Smooth muscle cell (in vitro differentiated cells): ENCODE data around the gene CCDC178. TPM values are rescaled to one million over a fixed set of nuclear protein-coding genes. Genes with fewer than 3 reads are reported as not detected.

Experiments
- DNase-seq: peaks from one replicate; lab custom pipeline; 2025; ENCODE audit not compliant: unreplicated experiment; lab: John Stamatoyannopoulos, UW
- H2AFZ ChIP-seq: fragments of 200-600 bp; sonication (generic); 2 replicates; pipeline ENCODE4 v1.6.0; 2016; ENCODE audit warnings: antibody characterized with exemption, low read depth, mild to moderate bottlenecking
- H3F3A ChIP-seq: fragments of 200-600 bp; sonication (generic); 2 replicates; pipeline ENCODE4 v1.6.0; 2017; ENCODE audit warnings: antibody characterized with exemption, low read depth
- H3K27ac ChIP-seq: fragments of 200-600 bp; sonication (generic); 2 replicates; pipeline ENCODE4 v1.5.1; 2016; ENCODE audit warnings: low read depth, mild to moderate bottlenecking
- H3K27me3 ChIP-seq: fragments of 200-600 bp; sonication (generic); 2 replicates; pipeline ENCODE4 v1.6.1; 2016; ENCODE audit warnings: low read depth, mild to moderate bottlenecking
- H3K36me3 ChIP-seq: fragments of 200-600 bp; sonication (generic); 2 replicates; pipeline ENCODE4 v1.5.1; 2016; ENCODE audit warnings: low read depth
- H3K4me1 ChIP-seq: fragments of 200-600 bp; sonication (generic); 2 replicates; pipeline ENCODE4 v1.5.1; 2016; ENCODE audit warnings: low read depth
- H3K4me2 ChIP-seq: fragments of 200-600 bp; sonication (generic); 2 replicates; pipeline ENCODE4 v1.6.0; 2016; ENCODE audit warnings: mild to moderate bottlenecking
- H3K4me3 ChIP-seq: fragments of 200-600 bp; sonication (generic); 2 replicates; pipeline ENCODE4 v1.5.1; 2016; ENCODE audit warnings: mild to moderate bottlenecking
- H3K79me2 ChIP-seq: fragments of 200-600 bp; sonication (generic); 2 replicates; pipeline ENCODE4 v1.6.0; 2016; ENCODE audit warnings: low read depth, mild to moderate bottlenecking
- H3K9ac ChIP-seq: fragments of 200-600 bp; sonication (generic); 2 replicates; pipeline ENCODE4 v1.6.0; 2016; ENCODE audit warnings: low read depth
- H3K9me3 ChIP-seq: fragments of 200-600 bp; sonication (generic); replicated peaks from 2 replicates; pipeline ENCODE4 v1.5.1; 2016; ENCODE audit warnings: low read depth
- H4K20me1 ChIP-seq: fragments of 200-600 bp; sonication (generic); 2 replicates; pipeline ENCODE4 v1.6.0; 2016; ENCODE audit warnings: low read depth
- WGBS: methylation state at CpG from one replicate; pipeline ENCODE4 v1.1.7; 2016; ENCODE audit warnings: low lambda C conversion rate; 5-methylcytosine and 5-hydroxymethylcytosine counted together
- polyA plus RNA-seq: library from polyadenylated mRNA; unstranded; fragments of >200 nt; fragmentation: Nextera tagmentation; extraction: Ambion mirVana; gene quantifications from 2 replicates; pipeline ENCODE4 v1.2.1, GENCODE V29; 2016
- total RNA-seq: library from RNA; depleted of rRNA; stranded (reverse); fragments of >200 nt; gene quantifications from 2 replicates; pipeline ENCODE4 v1.2.3, GENCODE V29; 2014
- TF ChIP-seq, protein P1 (sequence below): fragments of 200-600 bp; sonication (generic); IDR thresholded peaks from 2 replicates; pipeline ENCODE4 v1.5.1; 2017; ENCODE audit warnings: borderline replicate concordance, mild to moderate bottlenecking, antibody characterized with exemption; ENCODE audit not compliant: insufficient read depth, poor library complexity, severe bottlenecking

CCDC178 gene
- total and polyA plus RNA-seq, 2 experiments from 2014 or later = not detected

DNA sequence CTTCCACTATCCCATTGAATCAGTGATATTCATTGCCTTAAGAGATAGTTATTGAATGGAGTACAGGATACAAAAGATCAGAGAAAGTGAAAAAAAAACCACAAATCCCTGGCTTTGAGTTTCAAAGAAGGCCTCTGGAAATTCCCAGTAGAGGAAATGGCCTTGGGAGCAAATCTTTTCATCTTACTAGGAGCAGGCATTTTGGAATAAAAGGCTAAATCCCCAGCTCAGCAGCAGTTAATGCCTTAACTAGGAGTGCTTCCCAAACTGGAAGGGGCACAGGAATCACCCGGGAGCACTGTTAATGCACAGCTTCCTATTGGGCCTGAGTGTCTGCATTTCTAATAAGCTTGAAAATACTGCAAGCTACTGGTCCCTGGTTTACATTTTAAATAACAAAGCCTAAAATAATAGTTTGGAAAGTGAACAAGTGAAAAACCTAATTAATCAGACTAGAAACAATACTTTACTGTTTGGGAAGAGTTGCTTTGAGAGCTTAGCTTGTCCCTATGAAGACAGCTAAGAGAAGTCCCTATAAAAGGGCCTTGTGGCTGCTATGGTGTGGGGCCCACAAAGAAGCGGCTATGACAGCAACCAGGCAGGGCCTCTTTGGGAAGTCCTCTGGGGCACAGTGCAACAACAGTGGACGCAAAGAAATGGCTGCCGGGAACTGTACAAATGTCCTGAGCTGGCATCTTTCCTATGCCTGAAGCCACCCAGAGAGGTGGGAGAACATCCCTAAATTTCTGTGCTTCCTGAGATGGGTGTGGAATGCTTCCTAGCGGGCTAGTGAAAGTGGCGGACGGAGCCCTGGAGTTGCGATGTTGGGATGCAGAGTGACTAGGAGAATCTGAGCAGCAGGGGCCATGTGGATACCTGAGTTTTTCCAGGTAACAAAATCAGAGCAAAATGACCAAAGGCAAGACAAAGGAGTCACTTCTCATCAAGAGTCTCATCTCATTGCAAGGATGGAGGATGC, 550.6 kb downstream of the CCDC178 start:
- no peak overlapping the region for H3K4me3 ChIP-seq
- no peaks in the 10 kb centered on the region for H3F3A ChIP-seq
- H3K27ac ChIP-seq = no peak overlapping the region
- no peaks in the 10 kb centered on the region for H3K27me3 ChIP-seq
- peak overlapping the region; percentile 3 for H3K4me2 ChIP-seq
- peaks cover 34% of the 10 kb centered on the region for H3K4me1 ChIP-seq
- H3K9me3 ChIP-seq = no peaks in the 10 kb centered on the region
- no peak overlapping the region for H2AFZ ChIP-seq
- H3K79me2 ChIP-seq = no peaks in the 10 kb centered on the region
- 77% methylated on average over 8 of the region's 8 CpGs for WGBS
- no peaks in the 10 kb centered on the region for H3K36me3 ChIP-seq
- no peak overlapping the region for H3K9ac ChIP-seq
- no peak for DNase-seq
- TF ChIP-seq, protein P1, sequence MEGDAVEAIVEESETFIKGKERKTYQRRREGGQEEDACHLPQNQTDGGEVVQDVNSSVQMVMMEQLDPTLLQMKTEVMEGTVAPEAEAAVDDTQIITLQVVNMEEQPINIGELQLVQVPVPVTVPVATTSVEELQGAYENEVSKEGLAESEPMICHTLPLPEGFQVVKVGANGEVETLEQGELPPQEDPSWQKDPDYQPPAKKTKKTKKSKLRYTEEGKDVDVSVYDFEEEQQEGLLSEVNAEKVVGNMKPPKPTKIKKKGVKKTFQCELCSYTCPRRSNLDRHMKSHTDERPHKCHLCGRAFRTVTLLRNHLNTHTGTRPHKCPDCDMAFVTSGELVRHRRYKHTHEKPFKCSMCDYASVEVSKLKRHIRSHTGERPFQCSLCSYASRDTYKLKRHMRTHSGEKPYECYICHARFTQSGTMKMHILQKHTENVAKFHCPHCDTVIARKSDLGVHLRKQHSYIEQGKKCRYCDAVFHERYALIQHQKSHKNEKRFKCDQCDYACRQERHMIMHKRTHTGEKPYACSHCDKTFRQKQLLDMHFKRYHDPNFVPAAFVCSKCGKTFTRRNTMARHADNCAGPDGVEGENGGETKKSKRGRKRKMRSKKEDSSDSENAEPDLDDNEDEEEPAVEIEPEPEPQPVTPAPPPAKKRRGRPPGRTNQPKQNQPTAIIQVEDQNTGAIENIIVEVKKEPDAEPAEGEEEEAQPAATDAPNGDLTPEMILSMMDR = no peak
- H4K20me1 ChIP-seq = no peaks in the 10 kb centered on the region

DNA sequence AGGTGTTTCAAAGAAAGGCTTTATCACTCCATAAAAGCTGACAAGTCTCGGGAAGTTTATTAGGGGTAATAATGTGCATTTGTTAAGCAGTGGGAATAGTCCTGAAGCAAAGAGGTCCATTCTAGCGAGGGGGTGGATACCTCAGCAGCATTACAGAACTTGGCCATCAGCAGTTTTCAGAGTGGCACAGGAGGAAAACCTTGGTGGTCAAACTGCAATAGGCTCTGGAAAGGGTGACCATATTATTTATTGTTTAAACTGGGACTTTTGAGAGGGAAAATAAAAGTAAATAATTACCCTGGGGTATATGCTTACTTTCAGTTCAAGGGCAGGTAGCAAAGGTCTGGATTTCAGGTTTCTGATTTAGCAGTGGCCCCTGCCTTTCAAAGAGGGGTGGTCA, 552.2 kb downstream of the CCDC178 start:
- Histone ChIP-seq H3K4me3 (no peak overlapping the region), H3K36me3 (no peaks in the 10 kb centered on the region), H3F3A (no peaks in the 10 kb centered on the region), H3K79me2 (no peaks in the 10 kb centered on the region), H3K4me1 (peaks cover 34% of the 10 kb centered on the region), H2AFZ (no peak overlapping the region), H3K9me3 (no peaks in the 10 kb centered on the region), H3K9ac (no peak overlapping the region), H3K27me3 (peaks cover 10% of the 10 kb centered on the region), H3K27ac (no peak overlapping the region), H4K20me1 (no peaks in the 10 kb centered on the region), H3K4me2 (no peak overlapping the region)
- TF ChIP-seq, protein P1 = no peak
- no peak for DNase-seq
- WGBS = 73% methylated on average over 2 of the region's 2 CpGs

Other genes with a start within 250 kb of the CCDC178 start
- gene ASXL3, start 137.5 kb upstream of the CCDC178 start, total RNA-seq = 2.9 and 5.9 TPM in 2 replicates
- 0.70 and 1.2 TPM in 2 replicates for gene ASXL3, start 137.5 kb upstream of the CCDC178 start, polyA plus RNA-seq